Measurements from ENCODE around the gene GLG1. TPM values are rescaled to one million over a fixed set of nuclear protein-coding genes. Genes with fewer than 3 reads are reported as not detected.

The GLG1 gene
- total RNA-seq, 1 donor from 2014 or later, result 81.4 TPM

- CTCF ChIA-PET, result no interaction called here
- TF ChIP-seq CTCF (IDR thresholded peaks at IDR 0.05), result no peak
- H3K27ac Mint-ChIP-seq, result no peak overlapping the region
- peaks cover 10% of the 10 kb centered on the region for H3K36me3 Mint-ChIP-seq (ENCODE audit: low read depth)
- H3K9me3 Mint-ChIP-seq, result no peaks in the 10 kb centered on the region
- DNase-seq (no peak), ATAC-seq (ENCODE audit: low read depth) (peak; percentile 28)
- peaks cover 40% of the 10 kb centered on the region for H3K4me1 Mint-ChIP-seq
- intact Hi-C loops (cut with micrococcal nuclease), result no loop called here
- POLR2A ChIA-PET, result no interaction called here
- no peaks in the 10 kb centered on the region for H3K27me3 Mint-ChIP-seq
- no peak overlapping the region for H3K4me3 Mint-ChIP-seq
Observed at GRCh38 chr16:74563828-74564263, 43.1 kb downstream of the GLG1 start.

GRCh38 chr16:74562117-74562516 lies 44.8 kb downstream of the GLG1 start:
- Mint-ChIP-seq H3K27me3 (no peaks in the 10 kb centered on the region), H3K9me3 (no peaks in the 10 kb centered on the region), H3K27ac (no peak overlapping the region), H3K4me3 (no peak overlapping the region), H3K36me3 (ENCODE audit: low read depth) (peaks cover 7% of the 10 kb centered on the region), H3K4me1 (peaks cover 41% of the 10 kb centered on the region)
- CTCF ChIA-PET, result no interaction called here
- no peak for TF ChIP-seq CTCF (IDR thresholded peaks at IDR 0.05)
- POLR2A ChIA-PET, result no interaction called here
- intact Hi-C loops (cut with micrococcal nuclease), result no loop called here
- ATAC-seq (ENCODE audit: low read depth) (no peak), DNase-seq (no peak)

- no peak for TF ChIP-seq CTCF (IDR thresholded peaks at IDR 0.05)
- H3K9me3 Mint-ChIP-seq, result no peaks in the 10 kb centered on the region
- POLR2A ChIA-PET, result no interaction called here
- no peak for DNase-seq
- intact Hi-C loops (cut with micrococcal nuclease), result no loop called here
- no peak overlapping the region for H3K4me3 Mint-ChIP-seq
- CTCF ChIA-PET, result no interaction called here
- H3K36me3 Mint-ChIP-seq (ENCODE audit: low read depth), result peaks cover 7% of the 10 kb centered on the region
- H3K27ac Mint-ChIP-seq, result no peak overlapping the region
- no peak for ATAC-seq (ENCODE audit: low read depth)
- peaks cover 42% of the 10 kb centered on the region for H3K4me1 Mint-ChIP-seq
- H3K27me3 Mint-ChIP-seq, result no peaks in the 10 kb centered on the region
Observed at GRCh38 chr16:74561626-74562025, 45.3 kb downstream of the GLG1 start.

- no peak for TF ChIP-seq CTCF (IDR thresholded peaks at IDR 0.05)
- H3K27me3 Mint-ChIP-seq, result no peaks in the 10 kb centered on the region
- peaks cover 40% of the 10 kb centered on the region for H3K4me1 Mint-ChIP-seq
- no peak for DNase-seq
- H3K4me3 Mint-ChIP-seq, result no peak overlapping the region
- no peak for ATAC-seq (ENCODE audit: low read depth)
- intact Hi-C loops (cut with micrococcal nuclease), result no loop called here
- no peak overlapping the region for H3K27ac Mint-ChIP-seq
- ChIA-PET CTCF (no interaction called here), POLR2A (no interaction called here)
- no peaks in the 10 kb centered on the region for H3K9me3 Mint-ChIP-seq
- peaks cover 5% of the 10 kb centered on the region for H3K36me3 Mint-ChIP-seq (ENCODE audit: low read depth)
Observed at GRCh38 chr16:74560912-74561311, 46.0 kb downstream of the GLG1 start.

- Mint-ChIP-seq H3K4me3 (no peak overlapping the region), H3K4me1 (peaks cover 20% of the 10 kb centered on the region), H3K36me3 (ENCODE audit: low read depth) (no peaks in the 10 kb centered on the region), H3K27me3 (no peaks in the 10 kb centered on the region), H3K9me3 (no peaks in the 10 kb centered on the region), H3K27ac (no peak overlapping the region)
- DNase-seq (no peak), ATAC-seq (ENCODE audit: low read depth) (no peak)
- ChIA-PET CTCF (no interaction called here), POLR2A (no interaction called here)
- TF ChIP-seq CTCF (IDR thresholded peaks at IDR 0.05), result no peak
- intact Hi-C loops (cut with micrococcal nuclease), result no loop called here
Observed at GRCh38 chr16:74558873-74559272, 48.0 kb downstream of the GLG1 start.
